ENCODE measurements around the gene YARS2.

YARS2 gene

GRCh38 chr12:32755654-32756475 is at the start of gene YARS2:
TSS of gene YARS2 (minus strand) at chr12:32755897. CDS start at chr12:32755874, 23 bp downstream.
- DNase-seq, result peak; percentile 93

- DNase-seq, result no peak
Measured at GRCh38 chr12:32804301-32804700, 48.6 kb upstream of the YARS2 start.

GRCh38 chr12:32801269-32801980 is 45.7 kb upstream of the YARS2 start:
- no peak for DNase-seq

GRCh38 chr12:32794281-32794680 is 38.6 kb upstream of the YARS2 start:
- no peak for DNase-seq

GRCh38 chr12:32789916-32790315 is 34.2 kb upstream of the YARS2 start:
- DNase-seq, result no peak

- no peak for DNase-seq
Measured at GRCh38 chr12:32789446-32789845, 33.7 kb upstream of the YARS2 start.

- DNase-seq, result no peak
Measured at GRCh38 chr12:32788405-32788804, 32.7 kb upstream of the YARS2 start.

- no peak for DNase-seq
Measured at GRCh38 chr12:32785557-32785956, 29.9 kb upstream of the YARS2 start.

- no peak for DNase-seq
Measured at GRCh38 chr12:32783029-32783428, 27.3 kb upstream of the YARS2 start.

- DNase-seq, result no peak
Measured at GRCh38 chr12:32780071-32780470, 24.4 kb upstream of the YARS2 start.

- DNase-seq, result no peak
Measured at GRCh38 chr12:32777691-32778175, 22.0 kb upstream of the YARS2 start.

- no peak for DNase-seq
Measured at GRCh38 chr12:32777159-32777558, 21.5 kb upstream of the YARS2 start.

- DNase-seq, result no peak
Measured at GRCh38 chr12:32776258-32776657, 20.6 kb upstream of the YARS2 start.

GRCh38 chr12:32773691-32774090 is 18.0 kb upstream of the YARS2 start:
- DNase-seq, result no peak

GRCh38 chr12:32770141-32770540 is 14.4 kb upstream of the YARS2 start:
- DNase-seq, result no peak

- DNase-seq, result no peak
Measured at GRCh38 chr12:32768518-32768917, 12.8 kb upstream of the YARS2 start.

GRCh38 chr12:32765906-32766305 is 10.2 kb upstream of the YARS2 start:
- DNase-seq, result no peak

- DNase-seq, result no peak
Measured at GRCh38 chr12:32761716-32762115, 6.0 kb upstream of the YARS2 start.

GRCh38 chr12:32757157-32757556 is 1.5 kb upstream of the YARS2 start:
- DNase-seq, result no peak

GRCh38 chr12:32756476-32757066 is 874 bp upstream of the YARS2 start:
- no peak for DNase-seq

GRCh38 chr12:32755051-32755653 is 545 bp downstream of the YARS2 start:
- peak; percentile 79 for DNase-seq

- no peak for DNase-seq
Measured at GRCh38 chr12:32754111-32754510, 1.6 kb downstream of the YARS2 start.

- no peak for DNase-seq
Measured at GRCh38 chr12:32753605-32754004, 2.1 kb downstream of the YARS2 start.

All from NCI-H2081 treated with DMSO at 0.1 percent for 48 hours (cell line).